Hematopoietic multipotent progenitor cell treated with erythropoietin and hydrocortisone succinate and interleukin-3 and kit ligand, for 15 days (in vitro differentiated cells): ENCODE data around the gene SLC9A4.
"Not testable (repeated sequence)": the region's sequence is repeated elsewhere in the genome, so short reads cannot be mapped to it uniquely, and the experiment has no call there.

Experiments
- DNase-seq: peaks from one replicate; pipeline ENCODE4 v3.0.0-alpha.2; 2015; ENCODE audit warnings: low spot score

The SLC9A4 gene

GRCh38 chr2:102550151-102550550 is 77.1 kb downstream of the SLC9A4 start:
- no peak for DNase-seq

GRCh38 chr2:102551329-102552096 is 78.5 kb downstream of the SLC9A4 start:
- no peak for DNase-seq

- no peak for DNase-seq
These were observed 80.6 kb downstream of the SLC9A4 start for GRCh38 chr2:102553601-102554000.

GRCh38 chr2:102558463-102558862 is 85.4 kb downstream of the SLC9A4 start:
- no peak for DNase-seq

GRCh38 chr2:102562542-102562941 is 89.5 kb downstream of the SLC9A4 start:
- DNase-seq = not testable (repeated sequence)

GRCh38 chr2:102575888-102576287 is 102.9 kb downstream of the SLC9A4 start:
- DNase-seq = no peak

- no peak for DNase-seq
These were observed 105.3 kb downstream of the SLC9A4 start for GRCh38 chr2:102578376-102578775.

GRCh38 chr2:102581911-102582310 is 108.9 kb downstream of the SLC9A4 start:
- DNase-seq = no peak

- no peak for DNase-seq
These were observed 109.8 kb downstream of the SLC9A4 start for GRCh38 chr2:102582845-102583244.
